Keratinocyte (primary cell): Measurements from ENCODE around the gene RPP25L. TPM values are rescaled to one million over a fixed set of nuclear protein-coding genes. Genes with fewer than 3 reads are reported as not detected.

Source experiments
- DNase-seq: peaks from one replicate; pipeline ENCODE4 v3.0.0-alpha.2; 2011; ENCODE audit warnings: low read depth, missing footprints, low spot score
- FAIRE-seq: peaks from 2 replicates; lab custom pipeline; 2011; peaks lifted over from hg19 to GRCh38; lab: Jason Lieb, UNC
- H2AFZ ChIP-seq: 2 replicates; pipeline ENCODE4 v1.6.0; 2012; ENCODE audit warnings: low read length, control low read depth, inconsistent platforms; ENCODE audit not compliant: control insufficient read depth
- H3K27ac ChIP-seq: 2 replicates; pipeline ENCODE4 v1.5.1; 2011; ENCODE audit warnings: low read length; ENCODE audit not compliant: control insufficient read depth, insufficient read depth
- H3K27me3 ChIP-seq: 3 replicates; pipeline ENCODE4 v1.6.0; 2011; ENCODE audit warnings: low read length; ENCODE audit not compliant: control insufficient read depth, insufficient read depth; ENCODE audit errors: extremely low read depth
- H3K36me3 ChIP-seq, 2 experiments: 2 replicates in 1 of 2; 3 replicates in 1 of 2; pipeline ENCODE4 v1.5.1; 2011; ENCODE audit warnings: low read length in 2 of 2, mild to moderate bottlenecking in 1 of 2; ENCODE audit not compliant: control insufficient read depth in 2 of 2, insufficient read depth in 2 of 2; ENCODE audit errors: extremely low read depth in 1 of 2
- H3K4me1 ChIP-seq: 3 replicates; pipeline ENCODE4 v1.5.1; 2011; ENCODE audit warnings: low read length; ENCODE audit not compliant: control insufficient read depth, insufficient read depth; ENCODE audit errors: extremely low read depth
- H3K4me2 ChIP-seq: 3 replicates; pipeline ENCODE4 v1.6.0; 2011; ENCODE audit warnings: low read depth, low read length; ENCODE audit not compliant: control insufficient read depth, insufficient read depth; ENCODE audit errors: extremely low read depth
- H3K4me3 ChIP-seq, 3 experiments: fragments of 200-600 bp in 1 of 3; sonication (generic) in 1 of 3; 2 replicates in 2 of 3; 3 replicates in 1 of 3; pipeline ENCODE4 v1.5.1; 2011 to 2016; ENCODE audit warnings: low read length in 3 of 3, mild to moderate bottlenecking in 3 of 3, control low read depth in 2 of 3, inconsistent platforms in 1 of 3, low read depth in 1 of 3, mixed read lengths in 1 of 3, mixed run types in 1 of 3, moderate library complexity in 1 of 3; ENCODE audit not compliant: control insufficient read depth in 2 of 3, insufficient read depth in 2 of 3; ENCODE audit errors: extremely low read depth in 1 of 3
- H3K79me2 ChIP-seq: 2 replicates; pipeline ENCODE4 v1.6.0; 2012; ENCODE audit warnings: low read length; ENCODE audit not compliant: control insufficient read depth, insufficient read depth
- H3K9ac ChIP-seq: 3 replicates; pipeline ENCODE4 v1.6.0; 2011; ENCODE audit warnings: low read length; ENCODE audit not compliant: control insufficient read depth, insufficient read depth; ENCODE audit errors: extremely low read depth
- H3K9me1 ChIP-seq: 3 replicates; pipeline ENCODE4 v1.6.0; 2011; ENCODE audit warnings: low read length; ENCODE audit not compliant: control insufficient read depth, insufficient read depth; ENCODE audit errors: extremely low read depth
- H3K9me3 ChIP-seq: 2 replicates; pipeline ENCODE4 v1.5.1; 2012; ENCODE audit warnings: low read depth, low read length; ENCODE audit not compliant: control insufficient read depth
- H4K20me1 ChIP-seq: 3 replicates; pipeline ENCODE4 v1.6.0; 2011; ENCODE audit warnings: low read length; ENCODE audit not compliant: control insufficient read depth, insufficient read depth; ENCODE audit errors: extremely low read depth
- CTCF ChIP-seq, 3 experiments: IDR thresholded peaks in 1 of 3; conservative IDR thresholded peaks in 1 of 3; optimal IDR thresholded peaks in 1 of 3; 2 replicates in 2 of 3; 3 replicates in 1 of 3; pipeline versions ENCODE3 to v1.5.1; 2011; ENCODE audit warnings: low read length in 3 of 3, mild to moderate bottlenecking in 3 of 3, moderate library complexity in 2 of 3, control low read depth in 1 of 3, inconsistent platforms in 1 of 3; ENCODE audit not compliant: insufficient read depth in 2 of 3; ENCODE audit errors: extremely low read depth in 1 of 3
- EZH2 ChIP-seq: IDR thresholded peaks from one replicate; pipeline ENCODE4 v1.6.1; 2012; ENCODE audit warnings: inconsistent platforms, mild to moderate bottlenecking, low read length, moderate library complexity
- dilution Hi-C: fragments of 300-500 bp; cut with MboI; formaldehyde crosslinking; loops from one replicate; pipeline ENCODE4 v1.7.0; 2020; ENCODE audit warnings: low sequenced_read_pairs; ENCODE audit not compliant: extremely low pct_ligation_motif_present
- polyA plus RNA-seq, 5 experiments: library from polyadenylated mRNA; depleted of rRNA in 3 of 5; stranded (reverse) in 3 of 5; stranded (forward) in 1 of 5; unstranded in 1 of 5; fragments of >200 nt; gene quantifications; 1 replicate in 1 of 5; 2 replicates in 3 of 5; 3 replicates in 1 of 5; pipeline versions ENCODE4 v1.2.1 to v1.2.3, GENCODE V29; 2011 to 2012; ENCODE audit warnings: missing spikeins in 2 of 5, low read depth in 1 of 5, low replicate concordance in 1 of 5

The RPP25L gene
- polyA plus RNA-seq, 1 donor (not counting 4 experiments of a cell fraction or from before 2014, with no cell fraction given), result 23.4 TPM

- no peak for FAIRE-seq
These were observed 25.6 kb upstream of the RPP25L start, which contains the start of gene SIGMAR1 for GRCh38 chr9:34637356-34638137. TSS of gene SIGMAR1 (minus strand) at chr9:34637787. CDS start at chr9:34637697, 90 bp downstream.

GRCh38 chr9:34636791-34637355, 25.0 kb upstream of the RPP25L start:
- DNase-seq, result no peak
- Histone ChIP-seq H3K27ac (peak overlapping the region; percentile 63), H3K79me2 (peaks cover 25% of the 10 kb centered on the region), H3K27me3 (no peaks in the 10 kb centered on the region), H3K9me3 (no peaks in the 10 kb centered on the region), H3K9ac (peak overlapping the region; percentile 87), H3K4me3 (peak overlapping the region; percentile 85 to 95 (median 93)), H2AFZ (peak overlapping the region; percentile 29), H3K9me1 (no peaks in the 10 kb centered on the region), H3K36me3 (peaks cover 11 to 12% of the 10 kb centered on the region in 2 experiments), H3K4me1 (peaks cover 25% of the 10 kb centered on the region), H4K20me1 (peaks cover 2% of the 10 kb centered on the region), H3K4me2 (peak overlapping the region; percentile 97)
- dilution Hi-C loops, result no loop called here
- no peak for FAIRE-seq
- no peak for TF ChIP-seq CTCF (optimal IDR thresholded peaks at IDR 0.05 in 1 of 3, IDR thresholded peaks at IDR 0.05 in 1 of 3, conservative IDR thresholded peaks at IDR 0.05 in 1 of 3; ENCODE audit: extremely low read depth in 1 of 3, insufficient read depth in 2 of 3, low read length in 3 of 3)
- TF ChIP-seq EZH2, result no peak

More at GRCh38 chr9:34637356-34638137, 25.6 kb upstream of the RPP25L start, which contains the start of gene SIGMAR1:
- no peaks in the 10 kb centered on the region for H3K9me1 ChIP-seq
- peaks cover 2% of the 10 kb centered on the region for H4K20me1 ChIP-seq
- H3K27ac ChIP-seq, result peak within 1 kb of the TSS; percentile 63
- H2AFZ ChIP-seq, result peak within 1 kb of the TSS; percentile 99
- TF ChIP-seq CTCF (optimal IDR thresholded peaks at IDR 0.05 in 1 of 3, IDR thresholded peaks at IDR 0.05 in 1 of 3, conservative IDR thresholded peaks at IDR 0.05 in 1 of 3; ENCODE audit: extremely low read depth in 1 of 3, insufficient read depth in 2 of 3, low read length in 3 of 3), result no peak
- TF ChIP-seq EZH2, result no peak
- peak within 1 kb of the TSS; percentile 85 to 95 (median 93) for H3K4me3 ChIP-seq
- no peak for DNase-seq
- H3K4me2 ChIP-seq, result peak within 1 kb of the TSS; percentile 97
- no peaks in the 10 kb centered on the region for H3K27me3 ChIP-seq
- H3K79me2 ChIP-seq, result peaks cover 25% of the 10 kb centered on the region
- dilution Hi-C loops, result no loop called here
- H3K4me1 ChIP-seq, result peaks cover 25% of the 10 kb centered on the region
- H3K36me3 ChIP-seq, result peaks cover 11 to 12% of the 10 kb centered on the region in 2 experiments
- no peaks in the 10 kb centered on the region for H3K9me3 ChIP-seq
- H3K9ac ChIP-seq, result peak within 1 kb of the TSS; percentile 87
